HG03045 (cell line): ENCODE measurements around the gene SREK1.
"Not testable (repeated sequence)": the region's sequence is repeated elsewhere in the genome, so short reads cannot be mapped to it uniquely, and the experiment has no call there.

ENCODE experiments used
- ATAC-seq: cut with Tn5 transposase; IDR thresholded peaks from one replicate; pipeline ENCODE4 v1.9.1; 2021; ENCODE audit warnings: mild to moderate bottlenecking, moderate library complexity; ENCODE audit not compliant: unreplicated experiment

The SREK1 gene, protein sequence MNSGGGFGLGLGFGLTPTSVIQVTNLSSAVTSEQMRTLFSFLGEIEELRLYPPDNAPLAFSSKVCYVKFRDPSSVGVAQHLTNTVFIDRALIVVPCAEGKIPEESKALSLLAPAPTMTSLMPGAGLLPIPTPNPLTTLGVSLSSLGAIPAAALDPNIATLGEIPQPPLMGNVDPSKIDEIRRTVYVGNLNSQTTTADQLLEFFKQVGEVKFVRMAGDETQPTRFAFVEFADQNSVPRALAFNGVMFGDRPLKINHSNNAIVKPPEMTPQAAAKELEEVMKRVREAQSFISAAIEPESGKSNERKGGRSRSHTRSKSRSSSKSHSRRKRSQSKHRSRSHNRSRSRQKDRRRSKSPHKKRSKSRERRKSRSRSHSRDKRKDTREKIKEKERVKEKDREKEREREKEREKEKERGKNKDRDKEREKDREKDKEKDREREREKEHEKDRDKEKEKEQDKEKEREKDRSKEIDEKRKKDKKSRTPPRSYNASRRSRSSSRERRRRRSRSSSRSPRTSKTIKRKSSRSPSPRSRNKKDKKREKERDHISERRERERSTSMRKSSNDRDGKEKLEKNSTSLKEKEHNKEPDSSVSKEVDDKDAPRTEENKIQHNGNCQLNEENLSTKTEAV

GRCh38 chr5:66144074-66144833, at the start of gene SREK1:
SREK1 (plus strand) TSS chr5:66144300; CDS start chr5:66144377, 77 bp downstream.
- ATAC-seq = peak; percentile 91

DNA sequence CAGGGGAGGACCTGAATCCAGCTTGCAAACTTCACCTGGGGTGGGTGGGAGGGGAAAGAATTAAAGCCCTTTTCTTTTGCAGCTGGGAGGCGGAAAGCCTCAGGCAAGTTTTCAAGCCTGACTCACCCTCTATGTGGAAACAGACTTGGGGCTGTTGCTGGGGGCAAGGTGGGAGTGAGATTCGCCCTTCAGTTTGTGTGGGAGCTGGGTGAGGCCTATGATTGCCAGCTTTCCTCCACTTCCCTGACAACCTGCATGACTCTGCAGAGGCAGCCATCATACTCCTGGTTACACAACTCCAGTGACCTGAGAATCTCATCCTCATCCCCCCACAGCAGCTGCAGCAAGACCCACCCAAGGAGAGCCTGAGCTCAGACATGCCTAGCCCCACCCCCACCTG, 43.2 kb upstream of the SREK1 start:
- ATAC-seq = no peak

DNA sequence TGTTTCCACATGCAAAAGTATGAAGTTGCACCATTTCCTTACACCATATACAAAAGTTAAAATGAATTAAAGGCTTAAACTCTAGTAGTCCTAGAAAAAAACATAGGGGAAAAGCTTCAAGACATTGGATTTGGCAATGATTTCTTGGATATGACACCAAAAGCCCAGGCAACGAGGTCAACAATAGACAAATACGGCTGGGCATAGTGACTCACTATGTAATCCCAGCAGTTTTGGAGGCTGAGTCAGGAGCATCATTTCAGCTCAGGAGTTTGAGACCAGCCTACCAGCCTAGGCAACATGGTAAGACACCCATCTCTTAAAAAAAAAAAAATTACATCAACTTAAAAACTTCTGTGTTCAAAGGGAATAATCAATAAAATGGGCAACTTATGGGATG, 30.9 kb upstream of the SREK1 start:
- ATAC-seq = no peak

- ATAC-seq = no peak
Observed at GRCh38 chr5:66118304-66118703, 25.8 kb upstream of the SREK1 start.

DNA sequence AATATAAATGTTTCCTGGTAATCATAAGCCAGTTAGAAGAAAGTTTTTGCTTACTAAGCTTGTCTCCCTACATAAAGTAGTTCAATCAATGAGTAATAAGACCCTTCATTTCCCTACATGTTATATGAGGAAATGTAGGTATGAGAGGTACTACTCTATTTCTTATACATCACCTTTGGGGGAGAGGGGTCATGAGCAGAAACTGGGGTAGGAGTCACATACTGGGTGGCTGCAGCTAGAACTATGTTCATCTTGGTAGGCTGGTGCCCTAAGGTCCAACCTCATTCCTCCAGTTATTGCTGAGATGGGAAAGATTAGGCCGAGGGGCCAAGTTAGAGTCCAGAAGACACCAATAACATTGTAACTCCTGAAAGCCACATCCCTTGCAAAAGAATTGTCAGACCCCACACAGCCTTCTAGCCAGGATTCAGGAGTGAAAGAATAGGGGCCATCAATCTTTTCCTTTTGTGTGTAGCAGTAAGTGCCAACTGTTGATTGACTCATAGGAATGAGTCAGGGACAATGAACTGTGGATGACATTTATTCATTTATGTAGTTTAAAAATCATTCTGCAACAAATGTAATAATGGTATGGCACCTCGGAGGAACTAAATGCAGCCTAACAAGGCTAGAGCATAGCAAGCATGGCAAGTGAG, 21.6 kb upstream of the SREK1 start:
- no peak for ATAC-seq

GRCh38 chr5:66129144-66129543, 15.0 kb upstream of the SREK1 start:
- no peak for ATAC-seq

GRCh38 chr5:66130493-66130892, 13.6 kb upstream of the SREK1 start:
- no peak for ATAC-seq

- no peak for ATAC-seq
Observed at GRCh38 chr5:66134407-66134861, 9.7 kb upstream of the SREK1 start.

DNA sequence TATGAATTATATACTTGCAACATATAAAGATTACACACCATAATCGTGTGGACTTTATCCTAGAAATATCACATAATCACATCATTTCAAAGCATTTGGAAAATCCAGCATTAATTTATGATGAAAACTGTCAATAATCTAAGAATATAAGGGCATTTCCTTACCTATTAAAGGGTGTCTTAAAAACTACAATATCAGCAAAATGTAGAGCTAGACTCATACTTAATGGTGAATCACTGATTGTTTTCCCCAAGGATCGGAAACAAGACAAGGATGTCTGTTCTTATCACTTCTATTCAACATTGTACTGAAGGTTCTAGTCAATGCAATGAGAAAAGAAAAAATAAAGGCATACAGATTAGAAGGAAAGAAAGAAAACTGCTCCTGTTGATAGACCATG, 8.0 kb upstream of the SREK1 start:
- no peak for ATAC-seq

GRCh38 chr5:66136944-66137343, 7.2 kb upstream of the SREK1 start:
- not testable (repeated sequence) for ATAC-seq

DNA sequence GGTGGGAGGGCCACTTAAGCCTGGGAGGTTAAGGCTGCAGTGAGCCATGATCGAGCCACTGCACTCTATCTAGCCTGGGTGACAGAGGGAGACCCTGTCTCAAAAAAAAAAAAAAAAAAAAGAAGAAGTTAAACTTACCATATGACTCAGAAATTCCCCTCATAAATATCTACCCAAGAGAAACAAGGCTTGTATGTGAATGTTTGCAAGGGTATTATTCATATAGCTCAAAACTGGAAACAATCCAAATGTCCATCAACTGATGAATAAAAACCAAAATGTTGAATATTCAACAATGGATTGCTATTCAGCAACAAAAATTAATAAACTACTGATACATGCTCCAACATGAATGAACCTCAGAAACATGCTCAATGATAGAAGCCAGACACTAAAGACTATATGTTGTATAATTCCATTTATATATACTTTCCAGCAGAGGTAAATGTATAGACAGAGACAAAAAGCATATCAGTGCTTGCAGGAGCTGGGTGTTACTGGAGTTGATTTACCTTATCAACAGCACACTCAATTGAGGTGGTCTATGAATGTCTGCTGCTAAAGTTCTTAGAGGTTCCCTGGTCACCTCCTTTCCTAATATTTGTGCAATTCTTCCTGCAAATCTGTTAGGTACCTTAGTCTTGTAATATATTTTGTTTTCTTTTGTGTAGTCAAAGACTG, 5.3 kb upstream of the SREK1 start:
- no peak for ATAC-seq

DNA sequence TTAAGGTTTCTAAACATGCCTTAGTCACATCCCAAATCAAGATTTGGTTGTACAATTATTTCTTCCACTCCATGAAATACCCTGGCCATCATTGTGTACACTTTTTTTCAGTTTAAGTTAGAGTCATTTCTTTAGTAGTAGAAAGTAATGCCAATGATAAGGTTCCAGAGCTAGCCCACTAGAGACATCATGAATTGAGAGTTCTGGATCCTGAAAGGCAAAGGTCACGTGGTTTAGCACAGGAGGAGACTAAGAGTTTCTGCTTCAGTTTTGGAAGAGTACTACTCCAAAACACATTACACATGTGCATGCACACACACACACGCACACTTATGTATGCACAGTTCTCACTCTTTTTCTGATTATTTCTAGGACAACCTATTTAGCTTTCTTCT, 4.8 kb upstream of the SREK1 start:
- ATAC-seq = no peak

DNA sequence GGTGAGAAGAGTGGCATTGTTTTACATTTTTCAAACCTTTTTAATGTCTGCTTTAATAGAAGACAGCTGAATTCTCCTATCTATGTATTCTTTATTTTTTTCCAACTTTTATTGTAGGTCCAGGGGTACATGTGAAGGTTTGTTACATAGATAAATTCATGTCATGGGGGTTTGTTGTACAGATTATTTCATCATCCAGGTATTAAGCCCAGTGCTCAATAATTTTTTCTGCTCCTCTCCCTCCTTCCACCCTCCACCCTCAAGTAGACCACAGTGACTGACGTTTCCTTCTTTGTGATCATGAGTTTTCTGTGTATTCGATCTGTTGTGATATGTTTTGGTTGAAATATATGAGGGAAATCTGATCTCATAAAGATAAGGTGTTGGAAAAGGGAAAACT, 1.7 kb upstream of the SREK1 start:
- ATAC-seq = no peak

- peak; percentile 31 for ATAC-seq
Observed at GRCh38 chr5:66143473-66144073, 527 bp upstream of the SREK1 start.

GRCh38 chr5:66144834-66145390, 812 bp downstream of the SREK1 start:
- peak; percentile 50 for ATAC-seq

GRCh38 chr5:66145737-66146136, 1.6 kb downstream of the SREK1 start:
- no peak for ATAC-seq

DNA sequence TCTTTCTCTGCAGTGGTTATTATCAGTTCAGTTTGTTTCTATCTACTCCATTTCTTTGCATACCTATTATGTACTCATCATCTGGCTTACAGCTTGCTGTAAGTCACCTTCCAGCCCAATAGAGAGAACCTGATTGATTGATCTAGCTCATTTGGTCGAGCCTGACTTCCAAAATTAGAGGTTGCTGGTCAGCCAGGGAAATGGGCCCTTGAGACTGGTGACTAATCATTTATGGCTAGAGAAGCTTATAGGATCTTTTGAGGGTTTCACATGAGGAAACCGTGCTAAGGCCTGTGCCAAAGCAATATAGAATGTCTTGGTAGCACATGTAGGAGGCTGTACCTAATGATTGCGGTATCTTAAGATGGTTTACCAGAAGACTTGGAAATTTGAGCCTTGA, 5.8 kb downstream of the SREK1 start:
- no peak for ATAC-seq

GRCh38 chr5:66151030-66151429, 6.9 kb downstream of the SREK1 start:
- no peak for ATAC-seq

DNA sequence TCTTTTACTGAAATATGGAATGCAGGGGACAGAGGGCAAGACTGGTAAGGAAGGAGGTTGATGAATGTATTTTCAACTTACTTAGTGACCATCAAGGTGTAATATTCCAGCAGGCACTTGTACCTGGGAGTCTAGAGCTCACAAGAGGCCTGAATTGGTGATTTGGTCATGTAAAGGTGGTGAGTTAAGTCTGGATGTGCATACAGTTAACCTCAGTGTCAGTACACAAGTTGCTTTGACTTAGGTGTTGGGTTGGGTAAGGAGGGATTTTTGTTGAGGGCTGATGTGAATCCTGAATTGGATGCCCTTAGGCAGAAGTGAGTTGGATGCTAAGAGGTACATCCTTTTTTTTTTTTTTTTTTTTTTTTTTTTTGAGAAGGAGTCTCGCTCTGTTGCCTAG, 7.4 kb downstream of the SREK1 start:
- ATAC-seq = no peak

GRCh38 chr5:66157046-66157445, 12.9 kb downstream of the SREK1 start:
- no peak for ATAC-seq
